NCI-H146 treated with DMSO at 0.1 percent for 48 hours (cell line): ENCODE data around the gene GDF15.

Experiments used
- DNase-seq: peaks from one replicate; lab custom pipeline; 2025; ENCODE audit not compliant: unreplicated experiment; lab: John Stamatoyannopoulos, UW

GDF15 gene

DNA sequence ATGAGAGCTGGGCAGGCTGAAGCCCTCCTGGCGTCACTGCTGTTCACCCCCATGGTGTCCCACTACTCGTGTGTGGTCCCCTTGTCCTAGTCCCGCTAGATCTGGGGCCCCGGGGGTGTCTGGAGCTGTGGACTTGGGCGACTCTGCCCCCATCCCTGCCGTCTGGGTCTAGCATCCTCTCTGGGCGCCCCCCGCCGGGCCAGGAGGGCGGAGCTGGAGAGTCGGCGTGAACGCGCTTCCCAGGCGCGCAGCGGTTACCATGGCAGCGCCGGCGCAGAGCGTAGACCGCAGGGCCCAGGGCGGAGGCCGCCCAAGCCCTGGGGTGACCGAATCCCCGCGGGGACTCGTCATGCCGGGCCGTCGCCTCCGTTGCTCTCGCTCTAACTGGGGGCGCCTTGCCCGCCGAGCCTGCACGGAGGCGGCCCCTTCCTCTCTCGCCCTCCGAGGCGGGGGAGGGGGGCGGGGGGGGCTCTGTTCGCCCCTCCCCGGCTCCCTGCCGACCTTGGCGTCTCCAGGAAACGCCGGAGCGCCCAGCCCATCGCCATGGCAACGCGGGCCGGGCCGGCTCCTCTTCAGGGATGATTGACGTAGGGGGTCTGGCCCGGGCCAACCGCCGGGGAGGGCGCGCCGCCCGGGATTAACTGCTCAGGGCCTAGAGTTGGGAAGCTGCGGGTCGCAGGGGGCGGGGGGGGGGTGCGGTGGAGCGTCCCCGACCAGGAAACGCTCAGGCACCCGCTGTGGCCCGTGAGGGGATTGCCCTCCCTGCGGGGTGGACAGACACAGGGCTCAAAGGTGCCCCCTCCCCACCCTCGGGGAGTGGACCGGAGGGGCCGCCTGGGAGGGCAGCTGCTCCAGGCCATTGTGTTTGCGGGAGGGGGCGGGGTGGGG is 43.1 kb downstream of the GDF15 start:
- peak; percentile 75 for DNase-seq

DNA sequence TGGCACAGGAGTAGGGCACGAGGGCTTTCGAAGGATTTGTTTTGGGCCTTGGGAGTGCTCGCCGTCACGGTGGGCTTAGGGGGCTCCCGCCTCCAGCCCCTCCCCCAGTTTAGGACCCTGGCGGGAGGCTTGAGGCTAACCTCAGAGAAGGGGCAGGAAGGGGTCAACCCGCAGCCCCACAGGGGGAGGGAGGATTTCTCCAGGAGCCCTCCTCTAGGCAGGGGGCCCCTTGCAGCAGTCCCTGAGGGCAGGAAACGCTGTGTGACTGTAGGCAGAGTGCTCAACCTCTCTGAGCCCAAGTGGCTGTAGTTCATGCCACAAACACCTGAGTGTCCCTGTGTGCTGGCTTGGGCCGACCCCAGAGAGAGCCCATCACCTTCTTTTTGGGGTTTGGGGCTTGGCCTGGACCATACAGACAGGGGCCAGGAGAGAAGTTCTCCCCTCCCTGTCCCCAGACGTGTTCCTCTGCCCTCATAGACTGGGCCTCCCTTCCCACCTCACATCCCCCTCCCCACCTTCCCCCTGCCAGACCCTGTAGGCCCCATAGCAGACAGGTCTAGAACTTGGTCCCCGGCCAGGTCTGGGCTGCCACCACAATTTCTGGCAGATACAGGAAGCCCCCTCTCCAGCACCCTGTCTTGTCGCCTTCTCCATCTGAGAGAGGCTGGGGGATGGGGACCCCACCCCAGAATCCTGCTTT is 43.9 kb downstream of the GDF15 start:
- no peak for DNase-seq

DNA sequence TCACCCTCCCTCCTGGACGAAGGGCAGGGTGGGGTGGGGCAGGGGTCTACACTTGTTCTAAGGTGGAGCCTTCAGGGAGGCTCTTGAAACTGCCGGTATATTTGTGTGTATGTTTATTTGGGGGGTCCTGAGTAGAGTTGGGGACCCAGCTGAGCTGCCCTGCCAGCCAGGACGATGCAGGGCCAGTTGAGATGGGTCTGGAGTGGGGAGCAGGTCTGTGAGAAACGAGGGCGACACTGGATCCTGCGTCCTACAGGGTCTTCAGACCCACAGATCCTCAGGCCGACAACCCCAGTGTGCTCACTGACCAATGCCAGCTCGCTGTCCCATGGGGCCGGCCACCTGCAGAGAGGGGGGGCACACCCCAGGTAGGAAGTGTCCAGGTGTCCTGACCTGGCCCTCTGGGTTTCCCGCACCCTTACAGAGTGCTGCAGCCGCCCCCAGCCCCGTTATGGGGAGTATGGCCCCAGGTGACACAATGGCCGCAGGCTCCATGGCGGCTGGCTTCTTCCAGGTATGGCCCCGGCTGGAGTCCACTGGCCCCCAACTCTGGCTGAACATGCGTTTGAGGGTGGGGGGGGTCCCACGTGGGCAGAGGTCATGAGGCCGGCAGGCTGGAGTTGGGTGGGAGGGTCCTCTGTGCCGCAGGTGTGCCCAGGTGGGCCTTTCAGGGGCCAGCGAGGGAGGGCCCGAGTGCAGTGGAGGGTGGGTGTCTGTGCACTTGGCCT is 44.6 kb downstream of the GDF15 start:
- no peak for DNase-seq

DNA sequence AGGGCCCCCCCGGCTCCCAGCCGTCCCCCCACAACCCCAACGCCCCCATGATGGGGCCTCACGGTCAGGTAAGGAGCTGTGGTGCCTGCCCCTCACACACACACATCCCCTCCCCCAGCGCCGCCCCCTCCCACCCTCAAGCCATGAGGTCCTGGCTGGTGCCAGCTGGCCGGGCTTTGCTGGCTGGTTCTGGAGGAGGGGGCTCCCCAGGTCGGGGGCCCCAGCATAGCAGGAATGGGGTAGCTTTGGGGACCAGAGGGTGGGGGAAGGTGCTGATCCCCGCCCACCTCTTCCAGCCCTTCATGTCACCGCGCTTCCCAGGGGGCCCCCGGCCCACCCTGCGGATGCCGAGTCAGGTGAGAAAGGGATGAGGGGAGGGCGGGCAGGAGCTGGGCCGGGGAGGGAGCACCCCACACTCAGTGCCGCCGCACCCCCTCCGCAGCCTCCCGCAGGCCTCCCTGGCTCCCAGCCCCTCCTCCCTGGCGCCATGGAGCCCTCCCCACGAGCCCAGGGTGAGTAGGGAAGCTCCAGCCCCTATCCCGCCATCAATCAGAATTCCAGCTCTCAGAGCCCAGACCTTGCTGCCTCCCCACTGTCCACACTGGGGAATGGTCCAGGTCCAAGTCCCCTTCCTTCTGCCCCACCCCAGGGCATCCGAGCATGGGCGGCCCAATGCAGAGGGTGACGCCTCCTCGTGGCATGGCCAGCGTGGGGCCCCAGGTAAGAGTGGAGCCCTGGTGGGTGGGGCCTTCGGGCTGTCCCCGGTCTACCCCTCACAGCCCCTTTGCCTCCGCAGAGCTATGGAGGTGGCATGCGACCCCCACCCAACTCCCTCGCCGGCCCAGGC is 45.6 kb downstream of the GDF15 start:
- no peak for DNase-seq

DNA sequence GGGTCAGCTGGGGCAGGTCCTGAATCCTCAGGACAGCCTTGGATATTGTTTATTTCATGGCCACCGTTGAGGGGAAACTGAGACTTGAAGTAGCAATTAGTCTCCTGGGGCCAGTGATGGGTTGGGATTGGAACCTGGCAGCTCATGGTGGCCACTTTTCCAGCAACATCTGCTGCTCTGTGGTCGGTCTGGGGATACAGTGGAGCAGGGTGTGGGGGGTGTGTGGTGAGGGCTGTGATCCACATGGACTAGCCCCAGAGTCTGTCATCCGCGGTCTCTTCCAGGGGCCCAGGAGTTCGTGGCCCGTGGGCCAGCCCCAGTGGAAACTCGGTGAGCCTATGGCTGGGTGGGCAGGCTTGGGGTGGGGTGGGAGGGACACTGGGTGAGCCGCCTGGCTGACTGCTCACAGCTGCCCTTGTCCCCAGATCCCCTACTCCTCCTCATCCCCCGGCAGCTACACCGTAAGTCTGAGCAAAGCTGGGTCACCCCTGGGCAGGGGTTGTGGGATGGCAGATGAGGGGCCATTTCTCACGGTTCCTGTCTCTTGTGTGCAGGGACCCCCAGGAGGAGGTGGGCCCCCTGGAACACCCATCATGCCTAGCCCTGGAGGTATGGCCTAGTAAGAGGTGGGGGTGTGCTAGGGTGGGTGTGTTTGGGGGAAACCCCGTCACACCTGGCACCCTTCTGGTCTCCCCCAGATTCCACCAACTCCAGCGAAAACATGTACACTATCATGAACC is 46.5 kb downstream of the GDF15 start:
- DNase-seq = no peak

GRCh38 chr19:18433015-18433691 is 47.2 kb downstream of the GDF15 start:
- no peak for DNase-seq

DNA sequence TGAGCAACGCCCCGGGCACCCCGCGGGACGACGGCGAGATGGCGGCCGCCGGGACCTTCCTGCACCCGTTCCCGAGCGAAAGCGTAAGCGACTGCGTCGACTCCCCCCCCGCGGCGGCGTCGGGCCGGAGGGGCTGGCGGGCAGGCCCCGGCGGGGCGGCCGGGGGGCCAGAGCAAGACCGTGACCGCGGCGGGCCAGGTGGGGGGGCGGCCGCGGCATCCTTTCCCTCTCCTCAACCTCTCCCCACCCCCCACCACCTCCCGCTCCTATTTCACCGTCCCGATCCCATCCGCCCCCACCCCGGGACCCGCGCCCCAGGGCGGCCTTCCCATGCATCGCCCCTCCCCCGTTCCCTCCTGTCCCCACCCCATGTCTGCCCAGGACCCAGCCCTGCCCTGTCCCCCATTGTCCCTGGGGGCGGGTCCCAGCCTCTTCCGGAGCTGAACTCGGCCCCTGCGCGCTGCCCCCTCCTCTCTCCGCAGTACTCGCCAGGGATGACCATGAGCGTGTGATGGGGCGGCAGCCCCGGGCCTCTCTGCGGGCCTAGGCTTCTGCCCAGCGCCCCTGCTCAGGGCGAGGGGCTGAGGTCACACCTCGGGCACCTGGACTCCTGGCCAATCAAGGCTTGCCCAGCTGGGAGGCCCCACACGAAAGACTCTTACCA is 47.9 kb downstream of the GDF15 start:
- DNase-seq = no peak

GRCh38 chr19:18434411-18435175 is 48.6 kb downstream of the GDF15 start:
- no peak for DNase-seq

- no peak for DNase-seq
Measured at GRCh38 chr19:18435178-18435841, 49.4 kb downstream of the GDF15 start.

- no peak for DNase-seq
Measured at GRCh38 chr19:18435842-18436670, 50.1 kb downstream of the GDF15 start.

- DNase-seq = peak; percentile 19
Measured at GRCh38 chr19:18436671-18437490, 50.9 kb downstream of the GDF15 start.

- peak; percentile 19 for DNase-seq
Measured at GRCh38 chr19:18437491-18438330, 51.8 kb downstream of the GDF15 start, which contains the start of gene ISYNA1. Gene ISYNA1, minus strand, starts transcription at chr19:18438133. Its CDS starts 154 bp downstream, at chr19:18437979.

DNA sequence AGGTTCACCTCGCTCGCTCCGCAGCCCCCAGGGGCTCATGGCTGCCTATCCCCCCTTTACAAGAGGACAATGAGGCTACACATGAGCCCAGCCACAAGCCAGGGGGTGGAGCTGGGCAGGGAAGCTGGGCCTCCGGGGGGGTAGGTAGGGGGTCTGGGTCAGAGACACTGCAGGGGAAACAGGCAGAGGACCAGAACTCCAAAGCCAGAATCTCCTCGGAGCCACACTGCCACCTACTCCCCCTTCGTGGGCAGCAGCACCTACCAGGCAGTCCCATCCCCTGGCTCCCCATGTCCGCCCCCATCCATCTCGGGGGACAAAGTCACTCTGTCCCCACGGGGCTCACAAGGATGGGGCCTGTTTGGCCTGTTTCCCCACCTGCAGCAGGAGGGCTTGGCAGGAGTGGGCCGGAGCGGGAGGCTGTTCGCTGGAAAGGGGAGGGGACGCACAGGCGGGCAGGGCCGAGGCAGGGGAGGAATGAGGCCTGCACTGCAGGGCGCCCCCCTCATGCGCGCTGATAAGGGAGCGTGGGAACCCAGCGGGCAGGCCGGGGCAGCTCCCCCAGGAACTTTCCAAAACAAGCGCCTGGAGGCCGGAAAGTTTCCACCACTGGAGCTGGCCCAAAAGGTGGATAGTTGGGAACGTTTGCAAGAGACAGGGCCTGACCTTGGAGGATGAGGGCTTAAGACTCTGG is 52.5 kb downstream of the GDF15 start:
- no peak for DNase-seq
